Mucosa of descending colon (tissue), 3 donors: ENCODE results near the gene PAIP1. TPM values are rescaled to one million over a fixed set of nuclear protein-coding genes. Genes with fewer than 3 reads are reported as not detected.
"Not testable (repeated sequence)": the region's sequence is repeated elsewhere in the genome, so short reads cannot be mapped to it uniquely, and the experiment has no call there.

Experiments used
- ATAC-seq: fragments of 200-7000 bp; cut with Tn5 transposase; one replicate; pipeline ENCODE4 v1.9.1; 2020; ENCODE audit warnings: mild to moderate bottlenecking, moderate library complexity
- DNase-seq, 3 donors: peaks; one replicate each; pipeline ENCODE4 v3.0.0-alpha.2; 2020
- H3K36me3 ChIP-seq: fragments of 200-600 bp; one replicate; pipeline ENCODE4 v1.8.0; 2021; ENCODE audit warnings: low read depth, mild to moderate bottlenecking
- H3K4me1 ChIP-seq: fragments of 200-600 bp; one replicate; pipeline ENCODE4 v1.8.0; 2021; ENCODE audit warnings: low read depth, mild to moderate bottlenecking
- H3K4me3 ChIP-seq: fragments of 200-600 bp; one replicate; pipeline ENCODE4 v1.8.0; 2021; ENCODE audit warnings: mild to moderate bottlenecking
- H3K9me3 ChIP-seq: fragments of 200-600 bp; one replicate; pipeline ENCODE4 v1.8.0; 2021; ENCODE audit warnings: mild to moderate bottlenecking
- intact Hi-C, 2 donors: fragments of 100-400 bp; cut with DNase I in 1 of 2; cut with micrococcal nuclease in 1 of 2; formaldehyde crosslinking; loops; one replicate each; pipeline versions ENCODE4 v1.11.0 to v1.11.1; 2022; cut with DNase I, micrococcal nuclease
- total RNA-seq, 3 donors: library from RNA; stranded (reverse); fragmentation: NEBNext Ultra II Directional in 2 of 3; extraction: Animal tissue kit (Norgen Biotek cat#: 25700) in 2 of 3; gene quantifications; one replicate each; pipeline versions ENCODE4 v1.2.1 to v1.2.4, GENCODE V29; 2021 to 2023
- TF ChIP-seq, protein P1 (sequence below): fragments of 200-600 bp; IDR thresholded peaks from one replicate; pipeline ENCODE4 v1.8.0; 2022; ENCODE audit warnings: antibody characterized with exemption, mild to moderate bottlenecking
- donor health status: DM: no; HTN: no; CAD: no; lungs with moderate emphysema.
- donor health status: DM: no; HTN: no; CAD: no.
- donor health status: DM: no; HTN: yes; CAD: no.

Gene PAIP1
- total RNA-seq, 3 donors from 2014 or later: 54.0 to 83.5 (median 57.8) TPM

DNA sequence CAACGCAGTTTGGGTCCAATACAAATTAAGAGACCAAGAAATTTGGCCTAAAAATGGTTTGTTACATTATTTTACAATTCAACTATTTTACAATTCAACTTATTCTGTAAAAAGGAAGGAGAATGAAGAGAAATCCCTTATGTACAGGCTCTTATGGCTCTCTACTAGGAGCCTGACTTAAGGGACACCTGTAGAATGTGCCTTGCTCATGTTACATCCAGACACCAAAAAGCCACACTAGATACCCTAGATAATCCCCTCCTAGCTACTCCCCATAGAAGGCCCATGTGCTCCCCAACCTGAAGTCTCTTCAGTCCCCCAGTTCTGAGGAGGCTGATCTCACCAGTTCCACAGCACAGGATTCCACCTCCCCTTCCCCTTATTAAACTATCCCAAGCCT, 32.0 kb upstream of the PAIP1 start:
- no peaks in the 10 kb centered on the region for H3K9me3 ChIP-seq
- TF ChIP-seq, protein P1, sequence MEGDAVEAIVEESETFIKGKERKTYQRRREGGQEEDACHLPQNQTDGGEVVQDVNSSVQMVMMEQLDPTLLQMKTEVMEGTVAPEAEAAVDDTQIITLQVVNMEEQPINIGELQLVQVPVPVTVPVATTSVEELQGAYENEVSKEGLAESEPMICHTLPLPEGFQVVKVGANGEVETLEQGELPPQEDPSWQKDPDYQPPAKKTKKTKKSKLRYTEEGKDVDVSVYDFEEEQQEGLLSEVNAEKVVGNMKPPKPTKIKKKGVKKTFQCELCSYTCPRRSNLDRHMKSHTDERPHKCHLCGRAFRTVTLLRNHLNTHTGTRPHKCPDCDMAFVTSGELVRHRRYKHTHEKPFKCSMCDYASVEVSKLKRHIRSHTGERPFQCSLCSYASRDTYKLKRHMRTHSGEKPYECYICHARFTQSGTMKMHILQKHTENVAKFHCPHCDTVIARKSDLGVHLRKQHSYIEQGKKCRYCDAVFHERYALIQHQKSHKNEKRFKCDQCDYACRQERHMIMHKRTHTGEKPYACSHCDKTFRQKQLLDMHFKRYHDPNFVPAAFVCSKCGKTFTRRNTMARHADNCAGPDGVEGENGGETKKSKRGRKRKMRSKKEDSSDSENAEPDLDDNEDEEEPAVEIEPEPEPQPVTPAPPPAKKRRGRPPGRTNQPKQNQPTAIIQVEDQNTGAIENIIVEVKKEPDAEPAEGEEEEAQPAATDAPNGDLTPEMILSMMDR: no peak
- no peaks in the 10 kb centered on the region for H3K4me1 ChIP-seq
- no peaks in the 10 kb centered on the region for H3K36me3 ChIP-seq
- ATAC-seq (no peak), DNase-seq (no peak)
- no peak overlapping the region for H3K4me3 ChIP-seq
- intact Hi-C loops: no loop called here

GRCh38 chr5:43584166-43584699, 27.4 kb upstream of the PAIP1 start:
- H3K9me3 ChIP-seq: no peaks in the 10 kb centered on the region
- intact Hi-C loops: no loop called here
- DNase-seq (no peak), ATAC-seq (no peak)
- no peak overlapping the region for H3K4me3 ChIP-seq
- no peaks in the 10 kb centered on the region for H3K36me3 ChIP-seq
- TF ChIP-seq, protein P1: no peak
- no peaks in the 10 kb centered on the region for H3K4me1 ChIP-seq

GRCh38 chr5:43583724-43584123, 26.8 kb upstream of the PAIP1 start:
- Histone ChIP-seq H3K9me3 (no peaks in the 10 kb centered on the region), H3K4me3 (no peak overlapping the region), H3K4me1 (no peaks in the 10 kb centered on the region), H3K36me3 (no peaks in the 10 kb centered on the region)
- TF ChIP-seq, protein P1: no peak
- intact Hi-C loops: no loop called here
- ATAC-seq (no peak), DNase-seq (no peak)

GRCh38 chr5:43582082-43583005, 25.5 kb upstream of the PAIP1 start:
- ATAC-seq (no peak), DNase-seq (no peak)
- Histone ChIP-seq H3K36me3 (no peaks in the 10 kb centered on the region), H3K9me3 (no peaks in the 10 kb centered on the region), H3K4me3 (no peak overlapping the region), H3K4me1 (no peaks in the 10 kb centered on the region)
- intact Hi-C loops: no loop called here
- TF ChIP-seq, protein P1: no peak

- intact Hi-C loops: no loop called here
- ATAC-seq (no peak), DNase-seq (no peak)
These were observed 24.5 kb upstream of the PAIP1 start for GRCh38 chr5:43581398-43581797.

DNA sequence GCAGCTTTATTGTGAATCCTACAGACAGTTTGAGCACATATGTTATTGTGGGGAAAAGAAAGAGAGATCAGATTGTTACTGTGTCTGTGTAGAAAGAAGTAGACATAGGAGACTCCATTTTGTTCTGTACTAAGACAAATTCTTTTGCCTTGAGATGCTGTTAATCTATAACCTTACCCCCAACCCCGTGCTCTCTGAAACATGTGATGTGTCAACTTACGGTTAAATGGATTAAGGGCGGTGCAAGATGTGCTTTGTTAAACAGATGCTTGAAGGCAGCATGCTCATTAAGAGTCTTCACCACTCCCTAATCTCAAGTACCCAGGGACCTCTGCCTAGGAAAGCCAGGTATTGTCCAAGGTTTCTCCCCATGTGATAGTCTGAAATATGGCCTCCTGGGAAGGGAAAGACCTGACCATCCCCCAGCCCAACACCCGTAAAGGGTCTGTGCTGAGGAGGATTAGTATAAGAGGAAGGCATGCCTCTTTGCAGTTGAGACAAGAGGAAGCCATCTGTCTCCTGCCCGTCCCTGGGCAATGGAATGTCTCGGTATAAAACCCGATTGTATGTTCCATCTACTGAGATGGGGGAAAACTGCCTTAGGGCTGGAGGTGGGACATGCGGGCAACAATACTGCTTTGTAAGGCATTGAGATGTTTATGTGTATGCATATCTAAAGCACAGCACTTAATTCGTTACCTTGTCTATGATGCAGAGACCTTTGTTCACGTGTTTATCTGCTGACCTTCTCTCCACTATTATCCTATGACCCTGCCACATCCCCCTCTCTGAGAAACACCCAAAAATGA, 23.7 kb upstream of the PAIP1 start:
- H3K4me1 ChIP-seq, H3K4me3 ChIP-seq, H3K9me3 ChIP-seq, DNase-seq, ATAC-seq, intact Hi-C loops, H3K36me3 ChIP-seq: not testable (repeated sequence)

More at GRCh38 chr5:43581398-43581797, 24.5 kb upstream of the PAIP1 start:
- H3K9me3 ChIP-seq: no peaks in the 10 kb centered on the region
- H3K4me1 ChIP-seq: no peaks in the 10 kb centered on the region
- no peak overlapping the region for H3K4me3 ChIP-seq
- H3K36me3 ChIP-seq: no peaks in the 10 kb centered on the region
- TF ChIP-seq, protein P1: no peak
